ENCODE data around the gene GALNS. TPM values are rescaled to one million over a fixed set of nuclear protein-coding genes. Genes with fewer than 3 reads are reported as not detected.

The GALNS gene
- total and polyA plus RNA-seq, 2 of the 13 experiments (the other 11 are each of a cell fraction or from before 2014, with no cell fraction given), result 9.2 to 9.8 TPM

DNA sequence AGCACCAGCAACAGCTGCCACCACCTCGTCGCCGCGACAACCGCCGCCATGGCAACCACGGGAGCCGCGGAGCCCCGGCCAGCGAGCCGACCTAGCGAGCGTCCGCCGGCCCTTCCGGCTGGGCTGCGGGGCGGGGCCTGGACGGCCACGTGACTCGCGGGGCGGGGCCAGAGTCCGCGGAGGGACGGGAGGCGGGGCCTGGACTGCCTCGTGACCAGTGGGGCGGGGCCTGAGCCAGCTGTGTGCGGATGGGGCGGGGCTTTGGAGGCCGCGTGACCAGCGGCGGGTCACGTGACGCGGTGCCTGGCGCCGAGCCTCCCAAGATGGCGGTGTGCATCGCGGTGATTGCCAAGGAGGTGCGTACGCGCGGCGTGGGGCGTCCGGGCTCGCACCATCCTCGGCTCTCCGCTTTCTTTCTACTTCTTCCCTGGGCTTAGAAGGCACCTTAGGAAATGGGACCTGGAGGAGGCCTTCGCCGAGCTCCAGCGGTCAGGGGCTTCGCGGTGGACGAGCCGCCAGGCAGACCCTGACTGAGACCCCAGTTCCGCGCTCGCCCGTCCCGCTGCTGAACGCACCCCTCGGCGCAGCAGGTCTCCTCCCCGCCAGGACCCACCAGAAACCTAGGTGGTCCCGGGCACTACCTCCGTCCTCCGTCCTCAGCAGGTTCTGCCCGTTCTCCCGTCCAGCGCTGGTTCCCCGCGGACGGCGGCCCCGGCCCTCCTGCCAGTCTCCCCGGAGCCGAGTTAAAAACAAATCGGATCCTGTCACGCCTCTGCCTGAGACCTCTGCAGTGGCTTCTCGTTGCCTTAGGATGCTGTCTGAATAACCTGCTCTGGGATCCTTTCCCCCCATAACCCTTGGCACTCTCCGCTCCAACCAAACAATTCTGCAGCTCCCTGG lies at the start of gene GALNS, which contains the start of gene TRAPPC2L (continued):
- TF ChIP-seq, protein P1, sequence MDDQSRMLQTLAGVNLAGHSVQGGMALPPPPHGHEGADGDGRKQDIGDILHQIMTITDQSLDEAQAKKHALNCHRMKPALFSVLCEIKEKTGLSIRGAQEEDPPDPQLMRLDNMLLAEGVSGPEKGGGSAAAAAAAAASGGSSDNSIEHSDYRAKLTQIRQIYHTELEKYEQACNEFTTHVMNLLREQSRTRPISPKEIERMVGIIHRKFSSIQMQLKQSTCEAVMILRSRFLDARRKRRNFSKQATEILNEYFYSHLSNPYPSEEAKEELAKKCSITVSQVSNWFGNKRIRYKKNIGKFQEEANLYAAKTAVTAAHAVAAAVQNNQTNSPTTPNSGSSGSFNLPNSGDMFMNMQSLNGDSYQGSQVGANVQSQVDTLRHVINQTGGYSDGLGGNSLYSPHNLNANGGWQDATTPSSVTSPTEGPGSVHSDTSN (CRISPR knock-in tag; IDR thresholded peaks at IDR 0.05; ENCODE audit: borderline replicate concordance), result no peak
- peak; percentile 92 for TF ChIP-seq U2AF2 (IDR thresholded peaks at IDR 0.05; ENCODE audit: low read depth, low read length)
- TF ChIP-seq ZNF484 (CRISPR knock-in tag; IDR thresholded peaks at IDR 0.05; ENCODE audit: borderline replicate concordance, low read depth), result 0 out of 2 replicates have a peak, but pooled peaks have one; percentile 77
- TF ChIP-seq ZNF547 (CRISPR knock-in tag; IDR thresholded peaks at IDR 0.05), result peak; percentile 87
- no peak for TF ChIP-seq HMG20B (CRISPR knock-in tag; conservative IDR thresholded peaks at IDR 0.05)
- no peak; the same call in 1 of the 2 replicates for TF ChIP-seq SOX13 (IDR thresholded peaks at IDR 0.05)
- TF ChIP-seq SOX13 (CRISPR knock-in tag; conservative IDR thresholded peaks at IDR 0.05 in 1 of 2, IDR thresholded peaks at IDR 0.05 in 1 of 2), result 0 out of 4 replicates have a peak, but pooled peaks of 1 of the 2 experiments have one; percentile 20
- TF ChIP-seq, protein P2, sequence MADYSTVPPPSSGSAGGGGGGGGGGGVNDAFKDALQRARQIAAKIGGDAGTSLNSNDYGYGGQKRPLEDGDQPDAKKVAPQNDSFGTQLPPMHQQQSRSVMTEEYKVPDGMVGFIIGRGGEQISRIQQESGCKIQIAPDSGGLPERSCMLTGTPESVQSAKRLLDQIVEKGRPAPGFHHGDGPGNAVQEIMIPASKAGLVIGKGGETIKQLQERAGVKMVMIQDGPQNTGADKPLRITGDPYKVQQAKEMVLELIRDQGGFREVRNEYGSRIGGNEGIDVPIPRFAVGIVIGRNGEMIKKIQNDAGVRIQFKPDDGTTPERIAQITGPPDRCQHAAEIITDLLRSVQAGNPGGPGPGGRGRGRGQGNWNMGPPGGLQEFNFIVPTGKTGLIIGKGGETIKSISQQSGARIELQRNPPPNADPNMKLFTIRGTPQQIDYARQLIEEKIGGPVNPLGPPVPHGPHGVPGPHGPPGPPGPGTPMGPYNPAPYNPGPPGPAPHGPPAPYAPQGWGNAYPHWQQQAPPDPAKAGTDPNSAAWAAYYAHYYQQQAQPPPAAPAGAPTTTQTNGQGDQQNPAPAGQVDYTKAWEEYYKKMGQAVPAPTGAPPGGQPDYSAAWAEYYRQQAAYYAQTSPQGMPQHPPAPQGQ (CRISPR knock-in tag; IDR thresholded peaks at IDR 0.05; ENCODE audit: borderline replicate concordance), result no peak
- TF ChIP-seq FIP1L1 (IDR thresholded peaks at IDR 0.05; ENCODE audit: borderline replicate concordance, insufficient read depth, low read depth, low read length), result no peak
- no peak for TF ChIP-seq TBX3 (IDR thresholded peaks at IDR 0.05; ENCODE audit: borderline replicate concordance)
- peak; percentile 81 for TF ChIP-seq DMAP1 (CRISPR knock-in tag; IDR thresholded peaks at IDR 0.05)
- no peak for TF ChIP-seq ARHGAP35 (CRISPR knock-in tag; IDR thresholded peaks at IDR 0.05; ENCODE audit: borderline replicate concordance)
- no peak for TF ChIP-seq NONO (IDR thresholded peaks at IDR 0.05)
- TF ChIP-seq NONO (CRISPR knock-in tag; conservative IDR thresholded peaks at IDR 0.05), result peak; percentile 81
- TF ChIP-seq, protein P3, sequence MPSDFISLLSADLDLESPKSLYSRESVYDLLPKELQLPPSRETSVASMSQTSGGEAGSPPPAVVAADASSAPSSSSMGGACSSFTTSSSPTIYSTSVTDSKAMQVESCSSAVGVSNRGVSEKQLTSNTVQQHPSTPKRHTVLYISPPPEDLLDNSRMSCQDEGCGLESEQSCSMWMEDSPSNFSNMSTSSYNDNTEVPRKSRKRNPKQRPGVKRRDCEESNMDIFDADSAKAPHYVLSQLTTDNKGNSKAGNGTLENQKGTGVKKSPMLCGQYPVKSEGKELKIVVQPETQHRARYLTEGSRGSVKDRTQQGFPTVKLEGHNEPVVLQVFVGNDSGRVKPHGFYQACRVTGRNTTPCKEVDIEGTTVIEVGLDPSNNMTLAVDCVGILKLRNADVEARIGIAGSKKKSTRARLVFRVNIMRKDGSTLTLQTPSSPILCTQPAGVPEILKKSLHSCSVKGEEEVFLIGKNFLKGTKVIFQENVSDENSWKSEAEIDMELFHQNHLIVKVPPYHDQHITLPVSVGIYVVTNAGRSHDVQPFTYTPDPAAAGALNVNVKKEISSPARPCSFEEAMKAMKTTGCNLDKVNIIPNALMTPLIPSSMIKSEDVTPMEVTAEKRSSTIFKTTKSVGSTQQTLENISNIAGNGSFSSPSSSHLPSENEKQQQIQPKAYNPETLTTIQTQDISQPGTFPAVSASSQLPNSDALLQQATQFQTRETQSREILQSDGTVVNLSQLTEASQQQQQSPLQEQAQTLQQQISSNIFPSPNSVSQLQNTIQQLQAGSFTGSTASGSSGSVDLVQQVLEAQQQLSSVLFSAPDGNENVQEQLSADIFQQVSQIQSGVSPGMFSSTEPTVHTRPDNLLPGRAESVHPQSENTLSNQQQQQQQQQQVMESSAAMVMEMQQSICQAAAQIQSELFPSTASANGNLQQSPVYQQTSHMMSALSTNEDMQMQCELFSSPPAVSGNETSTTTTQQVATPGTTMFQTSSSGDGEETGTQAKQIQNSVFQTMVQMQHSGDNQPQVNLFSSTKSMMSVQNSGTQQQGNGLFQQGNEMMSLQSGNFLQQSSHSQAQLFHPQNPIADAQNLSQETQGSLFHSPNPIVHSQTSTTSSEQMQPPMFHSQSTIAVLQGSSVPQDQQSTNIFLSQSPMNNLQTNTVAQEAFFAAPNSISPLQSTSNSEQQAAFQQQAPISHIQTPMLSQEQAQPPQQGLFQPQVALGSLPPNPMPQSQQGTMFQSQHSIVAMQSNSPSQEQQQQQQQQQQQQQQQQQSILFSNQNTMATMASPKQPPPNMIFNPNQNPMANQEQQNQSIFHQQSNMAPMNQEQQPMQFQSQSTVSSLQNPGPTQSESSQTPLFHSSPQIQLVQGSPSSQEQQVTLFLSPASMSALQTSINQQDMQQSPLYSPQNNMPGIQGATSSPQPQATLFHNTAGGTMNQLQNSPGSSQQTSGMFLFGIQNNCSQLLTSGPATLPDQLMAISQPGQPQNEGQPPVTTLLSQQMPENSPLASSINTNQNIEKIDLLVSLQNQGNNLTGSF (CRISPR knock-in tag; IDR thresholded peaks at IDR 0.05), result no peak; the same call in 1 of the 2 replicates
- TF ChIP-seq CEBPB (IDR thresholded peaks at IDR 0.05; ENCODE audit: borderline replicate concordance, low read depth, low read length), result no peak
- TF ChIP-seq ELF3 (CRISPR knock-in tag; IDR thresholded peaks at IDR 0.05), result peak; percentile 75
- TF ChIP-seq TARDBP (CRISPR knock-in tag; IDR thresholded peaks at IDR 0.05), result no peak
- peak; percentile 81; the same call in 1 of the 2 replicates for TF ChIP-seq RARG (CRISPR knock-in tag; IDR thresholded peaks at IDR 0.05; ENCODE audit: low read depth)
- TF ChIP-seq ZNF264 (CRISPR knock-in tag; IDR thresholded peaks at IDR 0.05), result peak; percentile 61; the same call in 1 of the 2 replicates
- peak; percentile 57; the same call in 1 of the 2 replicates for TF ChIP-seq KMT2B (CRISPR knock-in tag; IDR thresholded peaks at IDR 0.05)
